ENCODE data around the gene SMARCC2. TPM values are rescaled to one million over a fixed set of nuclear protein-coding genes. Genes with fewer than 3 reads are reported as not detected.
A peak's percentile ranks its signal among the peaks of the same experiment; 100 is the strongest.

Gene SMARCC2
- total RNA-seq, 1 experiment from 2014 or later, result 129 TPM

DNA sequence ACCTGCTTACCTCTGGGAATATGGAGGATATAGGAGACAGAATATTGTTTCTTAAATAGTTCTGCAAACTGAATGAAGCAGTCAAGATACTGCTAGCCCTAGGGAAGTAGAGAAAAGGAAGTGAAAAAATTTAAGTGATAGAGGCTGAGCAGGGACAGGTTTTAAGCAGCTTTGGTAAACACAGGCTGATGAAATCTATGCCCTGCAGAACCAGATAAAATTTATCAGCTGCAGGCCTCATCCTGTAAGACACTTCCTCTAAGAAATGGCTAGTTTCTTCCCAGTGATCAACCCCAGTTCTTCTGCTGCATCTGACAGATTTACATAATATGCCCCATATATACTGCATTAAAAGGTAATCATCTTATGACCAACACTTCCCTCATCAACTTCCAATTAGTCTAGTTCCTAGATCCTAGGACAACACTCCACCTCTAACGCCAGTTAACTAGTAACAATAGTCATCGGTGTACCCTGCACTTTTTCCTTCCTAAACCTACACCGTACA, 62.5 kb downstream of the SMARCC2 start:
- no peak overlapping the region for H3K4me3 ChIP-seq (ENCODE audit: low read depth in 2 of 2, low read length in 2 of 2)
- peaks cover 29% of the 10 kb centered on the region for H3K4me1 ChIP-seq (ENCODE audit: control insufficient read depth, insufficient read depth, low read length)
- BruUV-seq (replicated peaks), result no TSS peak
- POLR2A ChIA-PET, result interaction anchor here (0.5 to 0.6 kb wide), 2 partner anchors 41 to 188 kb away, joined by 3 to 4 read pairs; no protein-coding TSS in a partner anchor
- ATAC-seq (no peak), DNase-seq (ENCODE audit: low read depth, low spot score) (no peak)
- CTCF ChIA-PET, result interaction anchor here (0.5 kb wide), 1 partner anchor 32 kb away, joined by 3 read pairs; no protein-coding TSS in a partner anchor
- in situ Hi-C loops (cut with HindIII; ENCODE audit: low pct_unique_long_range_greater_than_20kb, low sequenced_read_pairs), result no loop called here
- peaks cover 4% of the 10 kb centered on the region; the same call in 1 of the 2 replicates for H3K36me3 ChIP-seq (ENCODE audit: control insufficient read depth, insufficient read depth, low read length)
- H3K9me3 ChIP-seq (ENCODE audit: control insufficient read depth, insufficient read depth, low read depth, low read length), result no peaks in the 10 kb centered on the region
- TF ChIP-seq SIN3A (IDR thresholded peaks at IDR 0.05; ENCODE audit: borderline replicate concordance, insufficient read depth, low read depth, low read length), result no peak
- TF ChIP-seq, protein P1, sequence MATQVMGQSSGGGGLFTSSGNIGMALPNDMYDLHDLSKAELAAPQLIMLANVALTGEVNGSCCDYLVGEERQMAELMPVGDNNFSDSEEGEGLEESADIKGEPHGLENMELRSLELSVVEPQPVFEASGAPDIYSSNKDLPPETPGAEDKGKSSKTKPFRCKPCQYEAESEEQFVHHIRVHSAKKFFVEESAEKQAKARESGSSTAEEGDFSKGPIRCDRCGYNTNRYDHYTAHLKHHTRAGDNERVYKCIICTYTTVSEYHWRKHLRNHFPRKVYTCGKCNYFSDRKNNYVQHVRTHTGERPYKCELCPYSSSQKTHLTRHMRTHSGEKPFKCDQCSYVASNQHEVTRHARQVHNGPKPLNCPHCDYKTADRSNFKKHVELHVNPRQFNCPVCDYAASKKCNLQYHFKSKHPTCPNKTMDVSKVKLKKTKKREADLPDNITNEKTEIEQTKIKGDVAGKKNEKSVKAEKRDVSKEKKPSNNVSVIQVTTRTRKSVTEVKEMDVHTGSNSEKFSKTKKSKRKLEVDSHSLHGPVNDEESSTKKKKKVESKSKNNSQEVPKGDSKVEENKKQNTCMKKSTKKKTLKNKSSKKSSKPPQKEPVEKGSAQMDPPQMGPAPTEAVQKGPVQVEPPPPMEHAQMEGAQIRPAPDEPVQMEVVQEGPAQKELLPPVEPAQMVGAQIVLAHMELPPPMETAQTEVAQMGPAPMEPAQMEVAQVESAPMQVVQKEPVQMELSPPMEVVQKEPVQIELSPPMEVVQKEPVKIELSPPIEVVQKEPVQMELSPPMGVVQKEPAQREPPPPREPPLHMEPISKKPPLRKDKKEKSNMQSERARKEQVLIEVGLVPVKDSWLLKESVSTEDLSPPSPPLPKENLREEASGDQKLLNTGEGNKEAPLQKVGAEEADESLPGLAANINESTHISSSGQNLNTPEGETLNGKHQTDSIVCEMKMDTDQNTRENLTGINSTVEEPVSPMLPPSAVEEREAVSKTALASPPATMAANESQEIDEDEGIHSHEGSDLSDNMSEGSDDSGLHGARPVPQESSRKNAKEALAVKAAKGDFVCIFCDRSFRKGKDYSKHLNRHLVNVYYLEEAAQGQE (IDR thresholded peaks at IDR 0.05; ENCODE audit: insufficient read depth in 1 of 2, low read depth in 2 of 2, low read length in 1 of 2), result no peak
- TF ChIP-seq TCF7L2 (IDR thresholded peaks at IDR 0.05; ENCODE audit: low read depth, low read length), result no peak
- TF ChIP-seq, protein P2, sequence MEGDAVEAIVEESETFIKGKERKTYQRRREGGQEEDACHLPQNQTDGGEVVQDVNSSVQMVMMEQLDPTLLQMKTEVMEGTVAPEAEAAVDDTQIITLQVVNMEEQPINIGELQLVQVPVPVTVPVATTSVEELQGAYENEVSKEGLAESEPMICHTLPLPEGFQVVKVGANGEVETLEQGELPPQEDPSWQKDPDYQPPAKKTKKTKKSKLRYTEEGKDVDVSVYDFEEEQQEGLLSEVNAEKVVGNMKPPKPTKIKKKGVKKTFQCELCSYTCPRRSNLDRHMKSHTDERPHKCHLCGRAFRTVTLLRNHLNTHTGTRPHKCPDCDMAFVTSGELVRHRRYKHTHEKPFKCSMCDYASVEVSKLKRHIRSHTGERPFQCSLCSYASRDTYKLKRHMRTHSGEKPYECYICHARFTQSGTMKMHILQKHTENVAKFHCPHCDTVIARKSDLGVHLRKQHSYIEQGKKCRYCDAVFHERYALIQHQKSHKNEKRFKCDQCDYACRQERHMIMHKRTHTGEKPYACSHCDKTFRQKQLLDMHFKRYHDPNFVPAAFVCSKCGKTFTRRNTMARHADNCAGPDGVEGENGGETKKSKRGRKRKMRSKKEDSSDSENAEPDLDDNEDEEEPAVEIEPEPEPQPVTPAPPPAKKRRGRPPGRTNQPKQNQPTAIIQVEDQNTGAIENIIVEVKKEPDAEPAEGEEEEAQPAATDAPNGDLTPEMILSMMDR (IDR thresholded peaks at IDR 0.05), result no peak
- no peak for TF ChIP-seq POLR2AphosphoS5 (IDR thresholded peaks at IDR 0.05; ENCODE audit: low read depth, low read length)
- H3K27ac ChIP-seq (ENCODE audit: low read length), result peak overlapping the region; percentile 94
- intact Hi-C loops (cut with micrococcal nuclease; ENCODE audit: unreplicated experiment), result no loop called here
- no peaks in the 10 kb centered on the region for H3K27me3 ChIP-seq (ENCODE audit: control insufficient read depth, insufficient read depth, low read length)

DNA sequence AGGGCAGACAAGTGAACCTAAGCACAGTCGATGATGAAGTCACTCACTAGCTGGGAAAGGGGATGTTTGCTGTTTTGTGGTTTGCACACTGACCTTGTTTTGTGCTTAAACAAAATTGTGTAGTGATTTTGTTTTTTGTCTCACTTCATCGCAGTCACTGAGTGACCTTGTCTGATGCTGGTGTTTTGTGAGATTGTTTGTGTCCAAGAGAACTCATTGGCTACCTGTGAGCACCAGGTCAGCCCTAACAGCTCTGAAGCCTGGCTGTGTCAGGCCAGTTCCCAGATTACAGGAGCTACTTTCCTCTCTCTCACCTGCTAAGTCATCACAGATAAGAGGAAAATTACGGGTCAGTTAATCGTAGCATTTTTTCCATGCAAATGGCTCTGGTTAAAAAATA, 65.2 kb downstream of the SMARCC2 start:
- no peaks in the 10 kb centered on the region for H3K9me3 ChIP-seq (ENCODE audit: control insufficient read depth, insufficient read depth, low read depth, low read length)
- ChIA-PET CTCF (no interaction called here), POLR2A (interaction anchor here (0.5 kb wide), 1 partner anchor 47 kb away, joined by 3 read pairs; no protein-coding TSS in a partner anchor)
- no TSS peak for BruUV-seq (replicated peaks)
- TF ChIP-seq, protein P1 (IDR thresholded peaks at IDR 0.05; ENCODE audit: insufficient read depth in 1 of 2, low read depth in 2 of 2, low read length in 1 of 2), result no peak
- TF ChIP-seq POLR2AphosphoS5 (IDR thresholded peaks at IDR 0.05; ENCODE audit: low read depth, low read length), result no peak
- TF ChIP-seq TCF7L2 (IDR thresholded peaks at IDR 0.05; ENCODE audit: low read depth, low read length), result no peak
- TF ChIP-seq, protein P2 (IDR thresholded peaks at IDR 0.05), result no peak
- TF ChIP-seq SIN3A (IDR thresholded peaks at IDR 0.05; ENCODE audit: borderline replicate concordance, insufficient read depth, low read depth, low read length), result no peak
- H3K36me3 ChIP-seq (ENCODE audit: control insufficient read depth, insufficient read depth, low read length), result peaks cover 2% of the 10 kb centered on the region; the same call in 1 of the 2 replicates
- peaks cover 29% of the 10 kb centered on the region for H3K4me1 ChIP-seq (ENCODE audit: control insufficient read depth, insufficient read depth, low read length)
- DNase-seq (ENCODE audit: low read depth, low spot score), result no peak
- ATAC-seq, result no peak
- in situ Hi-C loops (cut with HindIII; ENCODE audit: low pct_unique_long_range_greater_than_20kb, low sequenced_read_pairs) (no loop called here), intact Hi-C loops (cut with micrococcal nuclease; ENCODE audit: unreplicated experiment) (no loop called here)
- no peak overlapping the region for H3K27ac ChIP-seq (ENCODE audit: low read length)
- no peaks in the 10 kb centered on the region for H3K27me3 ChIP-seq (ENCODE audit: control insufficient read depth, insufficient read depth, low read length)
- H3K4me3 ChIP-seq (ENCODE audit: low read depth in 2 of 2, low read length in 2 of 2), result no peak overlapping the region

All from Panc1 (cell line).